Left ventricle myocardium superior (tissue), 1 donor: ENCODE data around the gene HMX1. TPM values are rescaled to one million over a fixed set of nuclear protein-coding genes. Genes with fewer than 3 reads are reported as not detected.

Experiments used
- ATAC-seq: fragments of 200-7000 bp; cut with Tn5 transposase; one replicate; pipeline ENCODE4 v1.9.1; 2020; ENCODE audit warnings: mild to moderate bottlenecking, moderate library complexity
- DNase-seq: peaks from one replicate; pipeline ENCODE4 v3.0.0-alpha.2; 2020
- intact Hi-C: fragments of 100-400 bp; cut with micrococcal nuclease; formaldehyde crosslinking; loops from one replicate; pipeline ENCODE4 v1.11.0; 2022
- total RNA-seq: library from RNA; stranded (reverse); fragmentation: NEBNext Ultra II Directional; extraction: Animal tissue kit (Norgen Biotek cat#: 25700); gene quantifications from one replicate; pipeline ENCODE4 v1.2.1, GENCODE V29; 2021
- donor health status: DM: no; HTN: yes; CAD: no; lungs with severe emphysema.

The HMX1 gene
- total RNA-seq, 1 donor from 2014 or later = not detected

GRCh38 chr4:8894424-8894816 is 22.8 kb upstream of the HMX1 start:
- intact Hi-C loops = no loop called here
- ATAC-seq (no peak), DNase-seq (no peak)

- intact Hi-C loops = no loop called here
Measured at GRCh38 chr4:8893624-8894423, 22.2 kb upstream of the HMX1 start.

DNA sequence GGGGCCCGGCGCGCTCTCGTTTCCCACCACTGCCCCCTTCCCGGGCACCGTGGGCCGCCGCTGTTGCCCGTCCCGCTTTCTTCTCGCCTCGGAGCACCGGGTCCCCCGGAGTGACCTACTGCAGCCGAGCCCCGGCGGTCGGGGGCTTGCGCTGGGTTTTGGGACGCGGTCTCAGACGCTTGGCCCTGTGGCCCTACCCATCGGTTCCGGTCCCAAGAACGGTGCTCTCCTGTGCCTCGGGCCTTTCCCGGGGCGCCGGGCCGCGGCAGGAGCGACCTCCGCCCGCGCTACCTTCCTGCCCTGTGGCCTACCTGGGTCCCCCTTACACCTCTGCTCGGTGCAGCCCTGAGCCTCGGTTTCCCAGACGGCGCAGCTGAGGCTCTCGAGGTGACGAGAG is 21.6 kb upstream of the HMX1 start:
- ATAC-seq = no peak
- no peak for DNase-seq

More at GRCh38 chr4:8893624-8894423, 22.2 kb upstream of the HMX1 start:
- ATAC-seq (no peak), DNase-seq (no peak)

DNA sequence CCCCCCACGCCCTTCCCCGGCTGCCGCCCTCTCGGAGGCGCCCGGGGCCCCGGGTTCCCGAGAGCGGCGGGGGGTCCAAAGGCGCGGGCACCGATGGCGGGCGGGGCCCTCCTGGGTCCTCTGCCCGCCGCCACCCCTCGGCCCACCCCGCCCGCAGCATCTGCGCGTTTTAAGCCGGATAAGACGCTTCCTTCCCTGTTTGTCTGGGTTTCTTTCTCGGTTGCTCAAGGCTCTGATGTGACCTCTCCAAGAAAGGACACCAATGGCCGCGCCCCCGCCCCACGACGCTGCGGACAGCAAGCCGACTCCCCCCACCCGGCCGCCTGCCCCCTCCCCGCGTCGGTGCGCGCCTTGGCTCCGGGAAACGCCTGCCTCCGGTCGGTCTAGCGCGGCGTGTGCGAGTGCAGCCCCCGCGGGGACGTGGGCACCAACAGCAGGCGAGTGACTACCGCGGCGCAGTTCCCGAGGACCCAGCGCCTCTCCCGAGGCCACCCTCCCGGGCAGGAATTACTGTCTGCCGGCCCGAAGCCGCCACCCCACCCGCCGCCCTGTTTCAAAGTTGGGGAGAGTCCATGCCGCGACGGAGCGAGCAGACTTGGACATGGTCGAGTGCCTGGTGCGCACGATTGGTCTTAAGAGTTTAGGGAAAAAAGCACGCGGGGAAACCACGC is 21.1 kb upstream of the HMX1 start:
- no peak for DNase-seq
- ATAC-seq = no peak
- intact Hi-C loops = no loop called here

More for the DNA sequence above, 21.6 kb upstream of the HMX1 start:
- intact Hi-C loops = no loop called here

- DNase-seq (no peak), ATAC-seq (no peak)
- intact Hi-C loops = no loop called here
Measured at GRCh38 chr4:8891646-8892555, 20.3 kb upstream of the HMX1 start.

DNA sequence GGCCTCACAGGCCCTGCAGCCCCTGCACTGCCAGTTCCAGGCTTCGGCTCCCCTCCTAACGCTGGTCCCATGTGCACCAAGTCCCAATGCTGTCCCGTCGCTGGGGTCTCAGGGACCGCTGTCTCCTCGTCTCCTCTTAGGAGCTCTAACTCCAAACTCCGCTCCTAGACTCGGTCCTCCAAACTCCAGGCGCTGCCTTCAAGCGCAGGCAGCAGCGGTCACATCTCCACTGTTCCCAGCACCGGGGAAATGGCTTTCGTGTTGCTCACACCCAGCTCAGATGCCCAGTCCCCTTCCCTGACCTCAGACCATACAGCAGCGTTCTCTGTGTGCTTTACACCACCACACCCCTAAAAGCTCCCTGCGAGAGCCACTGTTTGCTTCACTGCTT is 19.6 kb upstream of the HMX1 start:
- no peak for DNase-seq
- ATAC-seq = no peak
- intact Hi-C loops = no loop called here

DNA sequence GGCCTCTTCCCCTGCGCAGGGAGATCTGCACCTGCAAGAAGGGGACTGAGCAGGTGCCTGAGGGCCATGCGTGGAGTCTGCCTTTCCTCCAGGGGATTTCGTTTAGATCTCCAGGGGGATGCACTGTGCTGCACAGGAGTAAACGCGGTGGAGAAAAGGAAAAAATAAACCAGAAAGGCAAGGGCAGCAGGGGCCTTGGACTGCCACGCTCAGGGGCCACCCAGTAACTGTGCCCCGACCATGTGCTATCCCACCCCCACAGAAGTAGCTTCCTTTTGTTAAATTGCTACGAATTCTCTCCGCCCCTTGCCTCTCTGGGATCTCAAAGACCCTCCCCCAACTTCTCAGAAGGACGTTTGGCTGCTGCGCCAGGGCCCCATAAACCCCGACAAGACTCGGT is 17.2 kb upstream of the HMX1 start:
- DNase-seq (no peak), ATAC-seq (no peak)
- intact Hi-C loops = no loop called here

DNA sequence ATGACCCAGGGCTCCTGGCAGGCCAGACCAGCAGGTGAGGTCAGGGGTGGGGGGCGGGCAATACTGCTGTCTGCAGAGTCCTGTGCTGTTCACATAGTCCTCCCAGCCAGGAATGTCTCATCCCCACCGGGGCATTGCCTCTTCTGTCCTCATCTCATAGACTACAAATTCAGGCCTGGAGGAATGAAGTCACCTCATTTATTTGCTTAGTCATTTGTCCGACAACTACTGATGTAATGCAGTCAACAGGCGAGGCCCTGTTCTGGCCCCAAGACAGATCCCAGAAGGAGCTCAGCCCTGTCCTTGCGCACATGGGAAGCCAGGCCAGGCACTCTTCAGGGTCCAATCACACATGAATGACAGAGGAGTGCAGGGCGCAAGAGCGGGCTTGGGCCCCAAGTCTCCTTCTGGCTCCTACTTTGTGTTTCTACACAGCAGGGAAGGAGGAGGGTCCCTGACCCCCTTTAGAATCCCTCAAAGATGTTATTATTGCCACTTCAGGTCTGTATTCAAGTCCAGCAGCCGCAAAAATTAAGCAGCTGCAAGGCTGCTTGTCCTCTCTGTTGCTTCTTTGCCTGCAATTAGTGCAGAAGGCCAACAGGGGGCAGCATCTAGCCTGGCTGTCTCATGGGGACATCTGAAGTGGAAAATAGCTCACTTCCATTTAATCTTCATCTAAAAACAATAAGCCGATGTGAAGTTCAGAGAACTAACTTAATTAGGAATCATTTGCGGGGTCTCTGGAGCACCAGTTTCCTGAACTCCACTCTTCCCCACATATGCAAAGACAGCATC is 15.2 kb upstream of the HMX1 start:
- intact Hi-C loops = no loop called here
- DNase-seq = no peak
- ATAC-seq = no peak

- ATAC-seq (no peak), DNase-seq (no peak)
- intact Hi-C loops = no loop called here
Measured at GRCh38 chr4:8882239-8882638, 10.6 kb upstream of the HMX1 start.

GRCh38 chr4:8880851-8881250 is 9.2 kb upstream of the HMX1 start:
- intact Hi-C loops = no loop called here
- ATAC-seq = no peak
- DNase-seq = no peak

DNA sequence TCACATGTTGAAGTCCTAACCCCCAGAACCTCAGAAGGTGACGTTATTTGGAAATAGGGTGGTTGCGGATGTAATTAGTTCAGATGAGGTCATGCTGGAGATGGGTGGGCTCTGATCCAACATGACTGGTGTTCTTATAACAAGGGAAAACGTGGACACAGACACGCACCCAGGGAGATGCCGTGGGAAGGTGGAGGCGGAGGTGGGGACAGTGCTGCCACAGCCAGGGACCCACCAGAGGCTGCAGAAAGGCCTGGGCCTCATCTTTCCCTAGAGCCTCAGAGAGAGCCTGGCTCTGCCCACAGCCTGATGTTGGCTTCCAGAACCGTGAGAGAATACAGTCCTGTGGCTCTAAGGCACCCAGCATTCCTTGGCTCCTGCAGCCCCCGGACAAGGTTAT is 7.9 kb upstream of the HMX1 start:
- ATAC-seq (no peak), DNase-seq (no peak)
- intact Hi-C loops = no loop called here

DNA sequence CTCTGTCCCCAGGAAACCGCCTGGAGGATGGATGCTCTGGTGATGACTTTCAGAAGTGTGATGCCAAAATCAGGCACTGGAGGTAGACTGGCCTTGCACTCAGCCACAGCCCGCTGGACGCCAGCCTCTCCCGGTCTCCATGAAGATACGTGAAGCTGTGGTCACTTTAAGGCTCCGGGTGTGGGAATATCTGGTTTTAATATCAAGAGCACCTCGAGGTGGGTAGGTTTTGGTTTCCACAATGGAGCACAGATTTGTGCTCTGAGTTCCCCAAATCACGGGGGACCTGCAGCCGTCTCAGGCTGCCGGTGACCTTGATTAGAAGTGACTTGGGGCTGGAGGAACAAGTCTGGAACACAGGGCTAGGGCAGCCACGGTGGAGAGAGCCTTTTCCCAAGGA is 6.8 kb upstream of the HMX1 start:
- DNase-seq = no peak
- intact Hi-C loops = no loop called here
- ATAC-seq = no peak

DNA sequence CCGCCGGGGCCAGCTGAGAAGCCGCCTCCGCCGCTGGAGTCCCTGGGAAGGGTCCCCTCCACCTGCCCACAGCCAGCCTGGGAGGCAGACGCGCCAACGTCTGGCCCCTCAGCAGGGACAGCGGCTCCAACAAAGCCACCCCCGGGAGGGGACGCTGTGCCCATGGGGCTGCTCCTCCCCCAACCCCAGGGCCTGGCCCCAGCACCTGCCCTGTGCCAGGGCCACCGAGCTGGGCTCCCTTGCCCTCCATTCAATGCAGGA is 6.1 kb upstream of the HMX1 start:
- ATAC-seq = no peak
- intact Hi-C loops = no loop called here
- DNase-seq = no peak

DNA sequence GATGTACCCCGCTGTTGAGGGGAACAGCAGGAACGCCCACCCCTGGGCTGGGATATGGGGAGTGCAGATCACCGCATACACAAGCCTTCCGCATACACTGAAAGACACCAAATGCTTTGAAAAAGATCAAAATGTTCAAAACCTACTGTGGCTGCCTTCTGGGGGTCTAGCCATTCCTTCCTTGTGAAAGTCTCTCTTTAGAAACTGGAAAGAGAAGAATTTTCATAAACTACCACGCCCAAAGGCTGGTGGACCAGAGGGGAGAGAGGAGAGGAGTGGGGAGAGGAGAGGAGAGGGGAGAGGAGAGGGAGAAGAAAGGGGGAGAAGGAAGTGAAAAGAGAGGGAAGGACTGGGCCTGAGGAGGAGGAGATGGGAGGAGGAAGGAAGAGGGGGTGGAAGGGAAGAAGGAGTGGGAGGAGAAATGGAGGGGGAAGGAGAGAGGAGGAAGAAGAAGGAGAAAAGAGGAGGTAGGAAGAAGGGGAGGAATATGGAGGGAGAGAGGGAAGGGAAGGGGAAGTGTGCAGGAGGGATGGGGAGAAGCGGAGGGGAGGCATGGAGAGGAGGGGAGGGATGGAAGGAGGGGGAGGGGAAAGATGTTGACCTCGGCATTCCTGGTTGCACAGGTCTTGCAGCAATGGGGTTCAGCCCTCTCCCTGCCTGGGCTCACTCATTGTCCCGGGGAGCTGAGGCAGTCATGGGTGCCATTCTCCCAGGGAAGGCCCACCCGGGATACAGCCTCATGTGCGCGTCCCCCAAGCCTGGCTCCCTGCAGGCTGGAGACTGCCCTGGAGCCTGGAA is 5.5 kb upstream of the HMX1 start:
- DNase-seq (no peak), ATAC-seq (no peak)
- intact Hi-C loops = no loop called here

DNA sequence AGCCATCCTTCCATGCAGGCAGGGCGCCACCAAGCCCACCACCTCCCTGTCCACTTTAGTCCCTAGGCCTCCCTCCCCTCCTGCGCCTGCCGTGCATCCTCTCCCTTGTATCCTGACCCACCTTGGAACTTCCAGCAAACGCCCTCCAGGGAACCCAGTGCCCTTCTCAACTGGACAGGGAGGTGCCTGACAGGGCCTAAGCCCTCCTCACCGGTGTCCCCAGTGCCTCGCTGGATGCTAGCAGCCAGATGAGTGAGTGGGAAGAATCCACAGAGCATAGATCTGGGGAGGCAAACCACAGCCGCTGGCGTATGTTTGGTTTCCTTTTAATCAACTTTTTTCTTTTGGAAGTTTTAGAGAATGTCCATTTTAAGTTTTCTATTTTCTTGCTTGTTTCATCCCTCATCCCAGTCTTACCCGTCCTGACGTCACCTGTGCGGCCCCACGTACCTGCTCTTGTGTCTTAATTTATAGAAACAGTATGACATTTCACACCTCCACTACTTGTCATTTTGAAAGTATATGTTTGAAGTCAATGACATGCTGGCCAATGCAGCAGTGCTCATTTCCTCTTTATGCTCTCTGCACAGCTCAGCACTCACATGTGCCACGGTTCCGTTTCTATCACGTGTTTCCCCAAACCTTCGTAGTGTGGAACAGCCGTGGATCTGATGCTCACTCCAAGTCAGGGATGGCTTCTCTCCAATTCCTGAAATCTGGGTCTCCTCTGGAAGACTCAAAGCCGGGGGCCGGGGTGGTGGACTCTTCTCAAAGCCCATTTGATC is 3.4 kb upstream of the HMX1 start:
- intact Hi-C loops = no loop called here
- no peak for DNase-seq
- ATAC-seq = no peak

DNA sequence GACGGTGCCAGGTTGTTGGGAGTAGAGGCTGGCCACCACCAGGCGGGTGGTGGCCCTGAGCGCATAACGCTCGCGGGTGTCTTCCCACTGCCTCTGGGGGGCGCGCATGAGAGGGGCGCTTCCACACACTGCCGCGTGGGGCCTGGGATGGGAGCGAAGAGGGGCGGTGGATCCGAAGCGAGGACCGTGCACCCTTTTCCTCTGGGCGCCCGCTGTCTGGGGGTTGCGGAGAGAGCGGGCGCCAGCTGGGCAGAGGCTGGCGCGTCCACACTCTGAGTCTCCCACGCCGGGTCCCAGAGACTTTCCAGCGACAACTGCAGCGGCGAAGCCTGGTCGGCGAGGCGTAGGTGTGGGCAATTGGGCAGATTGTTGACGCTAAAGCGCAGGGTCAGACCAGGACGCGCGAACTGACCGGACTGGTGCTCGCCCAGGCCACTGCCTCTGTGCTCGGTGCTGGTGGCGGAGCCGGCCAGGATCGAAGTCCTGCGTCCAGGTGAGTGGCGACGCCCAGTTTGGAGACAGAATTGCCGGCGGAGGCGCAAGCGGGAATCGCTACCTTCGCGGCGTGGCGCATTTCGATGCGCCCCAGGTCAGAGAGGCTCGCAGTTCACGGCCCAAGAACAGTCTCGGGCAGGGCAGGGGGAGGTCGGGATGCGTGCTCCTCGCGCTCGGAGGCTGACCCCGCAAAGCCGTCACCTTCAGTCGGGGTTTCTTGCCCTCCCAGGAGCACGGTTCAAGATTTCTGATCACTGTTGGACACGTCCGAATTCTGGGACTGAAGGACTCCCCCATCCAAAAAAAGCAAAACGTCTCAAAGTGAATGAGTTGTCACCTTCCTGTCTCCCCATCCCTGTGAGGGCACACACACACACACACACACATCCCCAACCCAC is 2.6 kb upstream of the HMX1 start:
- ATAC-seq = no peak
- intact Hi-C loops = no loop called here
- no peak for DNase-seq
